IMR-90 (cell line): ENCODE measurements around the gene CTBP2. TPM values are rescaled to one million over a fixed set of nuclear protein-coding genes. Genes with fewer than 3 reads are reported as not detected.

Experiments
- ATAC-seq: fragments of 200-7000 bp; cut with Tn5 transposase; 2 replicates; pipeline ENCODE4 v1.9.1; 2020; ENCODE audit warnings: low read depth, mild to moderate bottlenecking, moderate library complexity
- BruUV-seq: library from RNA; stranded (reverse); fragments of 400-500 nt; replicated peaks from 2 replicates; lab custom pipeline; 2021; lab: Mats Ljungman, UMichigan
- CTCF ChIA-PET: fragments of 300-600 bp; formaldehyde crosslinking; extraction: SDS; loops from one replicate; lab custom pipeline; 2021; ENCODE audit warnings: antibody characterized with exemption; lab: Yijun Ruan, JAX
- POLR2A ChIA-PET: fragments of 300-600 bp; sonication (Branson Sonifier 250); formaldehyde crosslinking; loops from one replicate; lab custom pipeline; 2022; ENCODE audit warnings: antibody characterized with exemption; ENCODE audit not compliant: unreplicated experiment; lab: Charles Lee
- DNase-seq: peaks from one replicate; pipeline ENCODE4 v3.0.0; 2013
- H2AFZ ChIP-seq: replicated peaks from 2 replicates; pipeline ENCODE3; 2013; ENCODE audit warnings: low read length, mild to moderate bottlenecking; ENCODE audit not compliant: poor library complexity
- H2AK5ac ChIP-seq: 2 replicates; pipeline ENCODE4 v1.6.1; 2013; ENCODE audit warnings: low read depth, low read length, inconsistent platforms
- H2AK9ac ChIP-seq: replicated peaks from 2 replicates; pipeline ENCODE3; 2013; ENCODE audit warnings: mild to moderate bottlenecking, low read depth, low read length, moderate library complexity; ENCODE audit not compliant: poor library complexity
- H2BK120ac ChIP-seq: 2 replicates; pipeline ENCODE4 v1.6.1; 2013; ENCODE audit warnings: low read depth, low read length, inconsistent platforms
- H2BK15ac ChIP-seq: 3 replicates; pipeline ENCODE4 v1.6.1; 2013; ENCODE audit warnings: low read depth, low read length, inconsistent platforms
- H2BK20ac ChIP-seq: 2 replicates; pipeline ENCODE4 v1.6.1; 2013; ENCODE audit warnings: low read depth, mild to moderate bottlenecking, inconsistent platforms, low read length, moderate library complexity
- H2BK5ac ChIP-seq: 2 replicates; pipeline ENCODE4 v1.6.1; 2013; ENCODE audit warnings: mild to moderate bottlenecking, low read depth, low read length, inconsistent platforms; ENCODE audit not compliant: poor library complexity, severe bottlenecking
- H3K14ac ChIP-seq: replicated peaks from 2 replicates; pipeline ENCODE4 v1.6.1; 2013; ENCODE audit warnings: low read depth, low read length, inconsistent platforms
- H3K18ac ChIP-seq: 2 replicates; pipeline ENCODE4 v1.6.1; 2013; ENCODE audit warnings: low read depth, low read length, control low read depth
- H3K23ac ChIP-seq: 2 replicates; pipeline ENCODE4 v1.6.1; 2013; ENCODE audit warnings: low read depth, low read length, inconsistent platforms
- H3K27ac ChIP-seq: 2 replicates; pipeline ENCODE4 v1.5.1; 2013; ENCODE audit warnings: mild to moderate bottlenecking, control low read depth, low read length; ENCODE audit not compliant: insufficient read depth
- H3K27me3 ChIP-seq: 2 replicates; pipeline ENCODE4 v1.6.1; 2013; ENCODE audit warnings: low read length; ENCODE audit not compliant: control insufficient read depth, insufficient read depth
- H3K36me3 ChIP-seq: 2 replicates; pipeline ENCODE4 v1.6.1; 2013; ENCODE audit warnings: low read length, mixed read lengths; ENCODE audit not compliant: control insufficient read depth, insufficient read depth
- H3K4ac ChIP-seq: 2 replicates; pipeline ENCODE4 v1.6.1; 2013; ENCODE audit warnings: low read depth, low read length, inconsistent platforms
- H3K4me1 ChIP-seq: 2 replicates; pipeline ENCODE4 v1.6.1; 2013; ENCODE audit warnings: low read length, mixed read lengths; ENCODE audit not compliant: control insufficient read depth, insufficient read depth
- H3K4me2 ChIP-seq: 2 replicates; pipeline ENCODE4 v1.6.1; 2013; ENCODE audit warnings: low read depth, mild to moderate bottlenecking, control low read depth, low read length, moderate library complexity
- H3K4me3 ChIP-seq: 2 replicates; pipeline ENCODE4 v1.5.1; 2013; ENCODE audit warnings: low read depth, mild to moderate bottlenecking, control low read depth, low read length, moderate library complexity; ENCODE audit not compliant: insufficient read depth
- H3K56ac ChIP-seq: 2 replicates; pipeline ENCODE4 v1.6.1; 2013; ENCODE audit warnings: low read length, inconsistent platforms; ENCODE audit not compliant: insufficient read depth; ENCODE audit errors: extremely low read depth
- H3K79me1 ChIP-seq, 2 experiments: 2 replicates each; pipeline ENCODE4 v1.6.1; 2013; ENCODE audit warnings: low read length in 2 of 2, inconsistent platforms in 1 of 2, low read depth in 1 of 2
- H3K9ac ChIP-seq: 2 replicates; pipeline ENCODE4 v1.6.1; 2013; ENCODE audit warnings: low read depth, low read length, control low read depth
- H3K9me1 ChIP-seq: 2 replicates; pipeline ENCODE4 v1.6.1; 2013; ENCODE audit warnings: low read length, inconsistent platforms; ENCODE audit not compliant: insufficient read depth
- H3K9me3 ChIP-seq: 2 replicates; pipeline ENCODE4 v1.6.1; 2013; ENCODE audit warnings: low read length; ENCODE audit not compliant: control insufficient read depth, insufficient read depth
- H4K20me1 ChIP-seq: 2 replicates; pipeline ENCODE4 v1.6.1; 2013; ENCODE audit warnings: low read length, inconsistent platforms; ENCODE audit not compliant: insufficient read depth
- H4K5ac ChIP-seq: 2 replicates; pipeline ENCODE4 v1.6.1; 2013; ENCODE audit warnings: mild to moderate bottlenecking, low read depth, low read length, control low read depth
- H4K8ac ChIP-seq, 2 experiments: 2 replicates each; pipeline ENCODE4 v1.6.1; 2013; ENCODE audit warnings: low read depth in 2 of 2, low read length in 2 of 2, control low read depth in 1 of 2, inconsistent platforms in 1 of 2
- H4K91ac ChIP-seq: 2 replicates; pipeline ENCODE4 v1.6.1; 2013; ENCODE audit warnings: low read depth, low read length, inconsistent platforms; ENCODE audit not compliant: insufficient read depth
- CEBPB ChIP-seq: IDR thresholded peaks from 2 replicates; pipeline ENCODE4 v1.6.1; 2012; ENCODE audit warnings: low read depth, low read length, improper control_type of control experiment
- CTCF ChIP-seq: conservative IDR thresholded peaks from 2 replicates; pipeline ENCODE4 v1.5.1; 2012; ENCODE audit warnings: mild to moderate bottlenecking, low read depth, low read length, improper control_type of control experiment
- FOS ChIP-seq: fragments of 150-350 bp; IDR thresholded peaks from 2 replicates; pipeline ENCODE4 v1.6.1; 2016; ENCODE audit warnings: low read depth, low read length
- MAFK ChIP-seq: IDR thresholded peaks from 2 replicates; pipeline ENCODE4 v1.6.1; 2012; ENCODE audit warnings: low read depth, low read length, improper control_type of control experiment
- NFE2L2 ChIP-seq: fragments of 150-350 bp; IDR thresholded peaks from 2 replicates; pipeline ENCODE4 v1.6.1; 2016; ENCODE audit warnings: low read depth, mild to moderate bottlenecking, low read length
- RAD21 ChIP-seq: IDR thresholded peaks from 2 replicates; pipeline ENCODE4 v1.6.1; 2012; ENCODE audit warnings: low read length, improper control_type of control experiment
- RCOR1 ChIP-seq: IDR thresholded peaks from 2 replicates; pipeline ENCODE4 v1.6.1; 2012; ENCODE audit warnings: mild to moderate bottlenecking, low read length, improper control_type of control experiment; ENCODE audit not compliant: insufficient replicate concordance
- RFX5 ChIP-seq: IDR thresholded peaks from 2 replicates; pipeline ENCODE4 v1.8.0; 2012; ENCODE audit warnings: low read depth, mild to moderate bottlenecking, low read length, moderate library complexity
- SMC3 ChIP-seq: fragments of 150-350 bp; IDR thresholded peaks from 2 replicates; pipeline ENCODE4 v1.6.1; 2016; ENCODE audit warnings: low read depth, mild to moderate bottlenecking, antibody characterized with exemption, low read length, moderate library complexity
- WGBS, 2 experiments: methylation state at CpG; one replicate each; pipeline versions ENCODE4 v1.1.5 to v1.1.7; 2013; ENCODE audit warnings: missing lambda C conversion rate in 2 of 2; ENCODE audit not compliant: insufficient read length in 1 of 2; ENCODE audit errors: extremely low coverage in 2 of 2; 5-methylcytosine and 5-hydroxymethylcytosine counted together
- dilution Hi-C: fragments of 300-500 bp; cut with HindIII; formaldehyde crosslinking; loops from one replicate; pipeline ENCODE4 v1.14.3; 2018; ENCODE audit warnings: low sequenced_read_pairs; ENCODE audit not compliant: unreplicated experiment
- in situ Hi-C: fragments of 300-500 bp; cut with MboI; formaldehyde crosslinking; loops from 3 replicates; pipeline ENCODE4 v1.14.3; 2019; ENCODE audit warnings: low sequenced_read_pairs, inconsistent platforms, mixed read lengths
- intact Hi-C: fragments of 100-400 bp; cut with micrococcal nuclease; formaldehyde crosslinking; loops from 2 replicates; pipeline ENCODE4 v1.10.0; 2022
- polyA plus RNA-seq, 3 experiments: library from polyadenylated mRNA; depleted of rRNA; stranded (reverse); fragments of >200 nt; gene quantifications; 2 replicates each; pipeline ENCODE4 v1.2.3, GENCODE V29; 2012; ENCODE audit warnings: low replicate concordance in 1 of 3
- total RNA-seq: library from RNA; depleted of rRNA; stranded (reverse); fragments of >200 nt; gene quantifications from 2 replicates; pipeline ENCODE4 v1.2.3, GENCODE V29; 2012
- TF ChIP-seq, protein P1 (sequence below): fragments of 150-350 bp; IDR thresholded peaks from 2 replicates; pipeline ENCODE4 v1.6.1; 2016; ENCODE audit warnings: low read depth, mild to moderate bottlenecking, low read length, moderate library complexity, borderline replicate concordance
- TF ChIP-seq, protein P2 (sequence below): fragments of 150-350 bp; IDR thresholded peaks from 2 replicates; pipeline ENCODE4 v1.6.1; 2017; ENCODE audit warnings: mild to moderate bottlenecking, antibody characterized with exemption, low read length, low read depth

The CTBP2 gene
- total and polyA plus RNA-seq, 2 of the 4 experiments (the other 2 are of a cell fraction): 81.0 to 86.6 TPM

DNA sequence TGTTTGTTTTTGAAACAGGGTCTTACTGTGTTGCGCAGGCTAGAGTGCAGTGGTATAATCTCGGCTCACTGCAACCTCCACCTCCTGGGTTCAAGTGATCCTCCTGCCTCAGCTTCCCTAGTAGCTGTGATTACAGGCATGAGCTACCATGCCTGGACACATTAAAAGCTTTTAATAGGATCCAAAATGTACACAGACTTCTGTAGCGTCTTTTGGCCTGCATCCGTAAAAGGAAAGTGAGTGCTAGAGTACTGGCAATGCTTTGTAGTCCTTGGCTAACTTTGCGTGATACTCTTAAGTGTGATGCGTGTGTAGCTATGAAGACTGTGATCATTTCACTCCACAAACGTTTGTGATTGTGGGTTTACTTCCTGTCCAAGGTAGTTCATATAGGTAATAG lies 205.1 kb downstream of the CTBP2 start:
- H2AK9ac ChIP-seq: no peak overlapping the region
- TF ChIP-seq NFE2L2 (no peak), CEBPB (no peak), RAD21 (no peak), SMC3 (no peak), MAFK (no peak), FOS (no peak), RCOR1 (no peak), CTCF (no peak), RFX5 (no peak)
- TF ChIP-seq, protein P1, sequence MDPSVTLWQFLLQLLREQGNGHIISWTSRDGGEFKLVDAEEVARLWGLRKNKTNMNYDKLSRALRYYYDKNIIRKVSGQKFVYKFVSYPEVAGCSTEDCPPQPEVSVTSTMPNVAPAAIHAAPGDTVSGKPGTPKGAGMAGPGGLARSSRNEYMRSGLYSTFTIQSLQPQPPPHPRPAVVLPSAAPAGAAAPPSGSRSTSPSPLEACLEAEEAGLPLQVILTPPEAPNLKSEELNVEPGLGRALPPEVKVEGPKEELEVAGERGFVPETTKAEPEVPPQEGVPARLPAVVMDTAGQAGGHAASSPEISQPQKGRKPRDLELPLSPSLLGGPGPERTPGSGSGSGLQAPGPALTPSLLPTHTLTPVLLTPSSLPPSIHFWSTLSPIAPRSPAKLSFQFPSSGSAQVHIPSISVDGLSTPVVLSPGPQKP: no peak
- TF ChIP-seq, protein P2, sequence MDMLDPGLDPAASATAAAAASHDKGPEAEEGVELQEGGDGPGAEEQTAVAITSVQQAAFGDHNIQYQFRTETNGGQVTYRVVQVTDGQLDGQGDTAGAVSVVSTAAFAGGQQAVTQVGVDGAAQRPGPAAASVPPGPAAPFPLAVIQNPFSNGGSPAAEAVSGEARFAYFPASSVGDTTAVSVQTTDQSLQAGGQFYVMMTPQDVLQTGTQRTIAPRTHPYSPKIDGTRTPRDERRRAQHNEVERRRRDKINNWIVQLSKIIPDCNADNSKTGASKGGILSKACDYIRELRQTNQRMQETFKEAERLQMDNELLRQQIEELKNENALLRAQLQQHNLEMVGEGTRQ: no peak
- no peak overlapping the region for H2AFZ ChIP-seq
- DNase-seq: peak; percentile 50
- peak overlapping the region; percentile 39; the same call in 1 of the 2 replicates for H2BK20ac ChIP-seq
- H2BK120ac ChIP-seq: no peak overlapping the region
- no peak overlapping the region; the same call in 1 of the 2 replicates for H3K56ac ChIP-seq
- H4K91ac ChIP-seq: no peak overlapping the region
- peaks cover 13% of the 10 kb centered on the region for H3K36me3 ChIP-seq
- POLR2A ChIA-PET: no interaction called here
- 0 out of 2 replicates have a peak overlapping the region, but pooled peaks have one; percentile 0 for H3K4ac ChIP-seq
- in situ Hi-C loops (no loop called here), dilution Hi-C loops (no loop called here), intact Hi-C loops (no loop called here)
- ATAC-seq: peak; percentile 35; the same call in 1 of the 2 replicates
- no peak overlapping the region for H2AK5ac ChIP-seq
- peak overlapping the region; percentile 49; the same call in 1 of the 2 replicates for H3K27ac ChIP-seq
- H4K20me1 ChIP-seq: peaks cover 72% of the 10 kb centered on the region
- no peak overlapping the region; the same call in 1 of the 2 replicates for H3K14ac ChIP-seq
- H3K4me2 ChIP-seq: peak overlapping the region; percentile 15
- peaks cover 12% of the 10 kb centered on the region for H3K9me1 ChIP-seq
- no peaks in the 10 kb centered on the region for H3K27me3 ChIP-seq
- no peaks in the 10 kb centered on the region for H3K9me3 ChIP-seq
- H2BK5ac ChIP-seq: peak overlapping the region; percentile 20
- H3K18ac ChIP-seq: no peak overlapping the region
- peaks cover 23 to 76% of the 10 kb centered on the region in 2 experiments for H3K79me1 ChIP-seq
- no peak overlapping the region for H3K9ac ChIP-seq
- H4K5ac ChIP-seq: no peak overlapping the region
- H3K4me1 ChIP-seq: peaks cover 9% of the 10 kb centered on the region
- no TSS peak for BruUV-seq
- no peak overlapping the region for H2BK15ac ChIP-seq
- WGBS, 2 experiments: 100% methylated on average over 1 of the region's 7 CpGs; no CpG with 5 or more reads in 1 of the 2 experiments
- peak overlapping the region; percentile 19; the same call in 1 of the 2 replicates for H3K23ac ChIP-seq
- H4K8ac ChIP-seq: no peak overlapping the region; a peak in 1 of 4 replicates
- CTCF ChIA-PET: no interaction called here
- H3K4me3 ChIP-seq: no peak overlapping the region
